Measurements from ENCODE around the gene GRK4.
A peak's percentile ranks its signal among the peaks of the same experiment; 100 is the strongest.
"Not testable (repeated sequence)": the region's sequence is repeated elsewhere in the genome, so short reads cannot be mapped to it uniquely, and the experiment has no call there.

The GRK4 gene

DNA sequence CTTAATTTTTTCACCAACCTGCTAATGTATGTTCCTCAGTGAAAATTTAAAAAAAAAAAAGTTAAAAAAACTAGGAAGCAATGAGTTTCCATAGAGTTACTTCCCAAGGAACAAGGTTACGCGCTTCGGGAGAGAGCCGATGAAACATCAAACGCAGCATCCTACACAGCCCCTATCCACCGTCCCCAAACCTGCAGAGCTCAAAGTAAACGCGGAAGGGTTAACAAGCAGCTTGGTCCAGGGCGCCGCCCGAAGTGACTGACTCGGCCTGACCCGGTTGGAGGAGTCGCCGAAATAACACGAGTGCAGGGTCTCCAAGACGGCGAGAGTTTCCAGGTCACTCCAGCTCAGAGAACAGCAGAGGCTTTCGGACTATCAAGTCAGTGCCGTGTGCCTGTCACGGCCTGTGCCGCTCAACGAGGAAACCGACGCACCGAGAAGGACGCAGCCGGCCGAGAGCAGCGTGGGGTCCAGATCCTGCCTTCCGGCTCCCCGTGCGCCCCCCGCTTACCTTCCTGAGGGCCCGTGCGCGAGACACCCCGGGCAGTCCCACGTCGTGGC is 677 bp upstream of the GRK4 start:
- Histone ChIP-seq H3K36me3 (ENCODE audit: control insufficient read depth, insufficient read depth, low read length) (no peaks in the 10 kb centered on the region), H3K4me1 (ENCODE audit: control insufficient read depth, insufficient read depth, low read length) (peaks cover 14% of the 10 kb centered on the region), H3K9ac (ENCODE audit: low read length) (peak overlapping the region; percentile 45), H3K4me3 (ENCODE audit: low read length) (peak overlapping the region; percentile 97), H3K27ac (ENCODE audit: low read depth, low read length) (peak overlapping the region; percentile 83), H3K27me3 (ENCODE audit: control insufficient read depth, insufficient read depth, low read length) (no peaks in the 10 kb centered on the region)

- Histone ChIP-seq H3K36me3 (ENCODE audit: control insufficient read depth, insufficient read depth, low read length) (no peaks in the 10 kb centered on the region), H3K27ac (ENCODE audit: low read depth, low read length) (peak overlapping the region; percentile 83), H3K4me3 (ENCODE audit: low read length) (peak overlapping the region; percentile 97), H3K9ac (ENCODE audit: low read length) (peak overlapping the region; percentile 19), H3K27me3 (ENCODE audit: control insufficient read depth, insufficient read depth, low read length) (no peaks in the 10 kb centered on the region), H3K4me1 (ENCODE audit: control insufficient read depth, insufficient read depth, low read length) (peaks cover 14% of the 10 kb centered on the region)
These were observed 648 bp downstream of the GRK4 start for GRCh38 chr4:2963966-2964471.

DNA sequence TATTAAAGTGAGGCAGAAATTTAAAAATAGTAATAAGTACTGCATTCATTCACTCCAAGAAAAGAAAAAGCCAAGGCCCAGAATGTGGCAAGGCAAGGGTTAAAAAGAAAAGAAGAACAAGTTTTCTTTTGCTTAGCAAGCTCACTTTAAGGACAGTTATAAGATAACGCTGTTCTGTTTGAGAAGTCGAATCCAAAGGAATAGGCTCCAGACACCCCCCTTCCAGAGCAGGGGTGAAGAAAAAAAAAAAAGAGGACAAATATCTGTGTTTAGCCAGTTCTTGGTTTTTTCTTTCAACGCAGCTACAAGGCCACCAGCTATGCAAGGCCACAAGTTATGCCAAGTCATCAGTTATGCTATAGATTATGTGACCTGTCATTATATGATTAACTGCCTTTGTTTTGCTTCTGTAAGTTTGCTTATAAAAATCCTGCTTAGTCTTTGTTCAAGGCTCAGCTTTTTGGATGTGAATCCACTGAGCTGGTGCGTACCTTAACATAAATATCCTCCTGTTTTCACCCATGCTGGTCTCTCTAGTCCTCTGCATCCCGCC is 1.4 kb downstream of the GRK4 start:
- H3K4me1 ChIP-seq (ENCODE audit: control insufficient read depth, insufficient read depth, low read length): peaks cover 14% of the 10 kb centered on the region
- no peak overlapping the region for H3K9ac ChIP-seq (ENCODE audit: low read length)
- no peaks in the 10 kb centered on the region for H3K27me3 ChIP-seq (ENCODE audit: control insufficient read depth, insufficient read depth, low read length)
- no peak overlapping the region for H3K27ac ChIP-seq (ENCODE audit: low read depth, low read length)
- H3K4me3 ChIP-seq (ENCODE audit: low read length): no peak overlapping the region
- H3K36me3 ChIP-seq (ENCODE audit: control insufficient read depth, insufficient read depth, low read length): no peaks in the 10 kb centered on the region

DNA sequence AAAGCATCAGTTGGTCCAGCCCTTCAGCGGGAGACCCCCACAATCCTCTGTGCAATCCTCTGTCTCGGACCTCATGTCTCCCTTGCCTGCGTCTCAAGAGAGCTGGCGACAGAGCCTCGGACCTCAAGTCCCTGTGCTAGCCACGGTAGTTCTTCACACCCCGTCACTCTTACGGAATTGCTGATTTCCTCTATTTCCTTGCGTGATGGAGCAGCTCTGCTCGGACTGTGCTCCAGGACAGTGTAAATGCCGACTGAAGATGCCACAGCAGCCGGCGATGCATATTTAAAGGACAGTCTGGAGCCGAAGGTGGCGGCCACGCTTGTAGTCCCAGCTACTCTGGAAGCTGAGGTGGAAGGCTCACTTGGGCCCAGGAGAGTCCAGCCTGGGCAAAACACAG is 1.9 kb downstream of the GRK4 start:
- Histone ChIP-seq H3K27me3 (ENCODE audit: control insufficient read depth, insufficient read depth, low read length) (no peaks in the 10 kb centered on the region), H3K4me3 (ENCODE audit: low read length) (no peak overlapping the region), H3K27ac (ENCODE audit: low read depth, low read length) (no peak overlapping the region), H3K36me3 (ENCODE audit: control insufficient read depth, insufficient read depth, low read length) (no peaks in the 10 kb centered on the region), H3K4me1 (ENCODE audit: control insufficient read depth, insufficient read depth, low read length) (peaks cover 14% of the 10 kb centered on the region), H3K9ac (ENCODE audit: low read length) (no peak overlapping the region)

GRCh38 chr4:2968381-2968780 is 5.0 kb downstream of the GRK4 start:
- Histone ChIP-seq H3K4me3 (ENCODE audit: low read length) (no peak overlapping the region), H3K4me1 (ENCODE audit: control insufficient read depth, insufficient read depth, low read length) (no peaks in the 10 kb centered on the region), H3K9ac (ENCODE audit: low read length) (no peak overlapping the region), H3K27me3 (ENCODE audit: control insufficient read depth, insufficient read depth, low read length) (no peaks in the 10 kb centered on the region), H3K27ac (ENCODE audit: low read depth, low read length) (no peak overlapping the region), H3K36me3 (ENCODE audit: control insufficient read depth, insufficient read depth, low read length) (no peaks in the 10 kb centered on the region)

GRCh38 chr4:2971275-2971674 is 7.9 kb downstream of the GRK4 start:
- no peaks in the 10 kb centered on the region for H3K27me3 ChIP-seq (ENCODE audit: control insufficient read depth, insufficient read depth, low read length)

DNA sequence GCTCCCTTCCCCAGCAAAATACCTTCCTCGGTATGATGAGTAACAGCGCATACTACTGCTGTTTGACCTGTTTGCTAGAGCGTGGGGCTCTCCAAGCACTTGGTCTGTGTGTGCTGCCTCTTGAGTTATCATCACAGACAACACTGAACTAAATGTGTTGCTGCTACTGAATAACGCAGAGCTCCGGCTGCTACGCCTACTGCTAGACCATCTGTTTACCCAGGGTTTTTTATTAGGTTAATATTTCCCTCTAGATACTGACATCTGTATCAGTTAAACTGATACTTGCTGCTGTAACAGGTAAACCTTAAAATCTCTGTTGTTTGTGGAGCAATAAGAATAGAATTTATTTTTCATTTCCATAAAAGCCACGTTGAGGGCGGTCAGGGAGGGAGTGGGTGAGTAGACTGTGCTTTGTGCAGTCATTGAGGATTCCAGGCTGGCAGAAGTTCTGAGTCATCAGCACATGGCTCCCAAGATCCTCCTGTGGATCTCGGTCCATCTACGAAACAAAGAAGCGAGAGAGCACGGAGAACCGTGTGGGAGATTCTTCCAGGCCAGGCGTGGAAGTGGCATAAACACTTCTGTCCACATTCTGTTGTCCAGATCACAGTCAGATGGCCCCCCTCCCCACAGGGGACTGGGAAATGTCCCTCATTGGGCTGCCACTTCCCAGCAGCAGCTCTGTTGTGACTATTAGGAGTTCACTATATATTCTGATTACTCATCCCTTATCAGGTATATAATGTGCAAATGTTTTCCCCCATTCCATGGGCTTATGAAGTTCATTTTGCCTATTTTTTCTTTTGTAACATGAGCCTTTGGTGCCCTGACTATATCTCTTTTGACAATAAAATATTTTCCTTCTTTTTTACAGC is 14.1 kb downstream of the GRK4 start:
- H3K36me3 ChIP-seq (ENCODE audit: control insufficient read depth, insufficient read depth, low read length): no peaks in the 10 kb centered on the region
- H3K9ac ChIP-seq (ENCODE audit: low read length): no peak overlapping the region
- no peaks in the 10 kb centered on the region for H3K4me1 ChIP-seq (ENCODE audit: control insufficient read depth, insufficient read depth, low read length)
- H3K4me3 ChIP-seq (ENCODE audit: low read length): no peak overlapping the region
- H3K27me3 ChIP-seq (ENCODE audit: control insufficient read depth, insufficient read depth, low read length): no peaks in the 10 kb centered on the region
- no peak overlapping the region for H3K27ac ChIP-seq (ENCODE audit: low read depth, low read length)

More at GRCh38 chr4:2971275-2971674, 7.9 kb downstream of the GRK4 start:
- Histone ChIP-seq H3K9ac (ENCODE audit: low read length) (no peak overlapping the region), H3K36me3 (ENCODE audit: control insufficient read depth, insufficient read depth, low read length) (no peaks in the 10 kb centered on the region), H3K27ac (ENCODE audit: low read depth, low read length) (no peak overlapping the region), H3K4me1 (ENCODE audit: control insufficient read depth, insufficient read depth, low read length) (no peaks in the 10 kb centered on the region), H3K4me3 (ENCODE audit: low read length) (no peak overlapping the region)

- Histone ChIP-seq H3K9ac (ENCODE audit: low read length) (no peak overlapping the region), H3K36me3 (ENCODE audit: control insufficient read depth, insufficient read depth, low read length) (no peaks in the 10 kb centered on the region), H3K4me1 (ENCODE audit: control insufficient read depth, insufficient read depth, low read length) (no peaks in the 10 kb centered on the region)
These were observed 18.0 kb downstream of the GRK4 start for GRCh38 chr4:2981256-2981819.

GRCh38 chr4:2982012-2982411 is 18.6 kb downstream of the GRK4 start:
- Histone ChIP-seq H3K27me3 (ENCODE audit: control insufficient read depth, insufficient read depth, low read length) (no peaks in the 10 kb centered on the region), H3K4me1 (ENCODE audit: control insufficient read depth, insufficient read depth, low read length) (no peaks in the 10 kb centered on the region), H3K27ac (ENCODE audit: low read depth, low read length) (no peak overlapping the region), H3K9ac (ENCODE audit: low read length) (no peak overlapping the region), H3K36me3 (ENCODE audit: control insufficient read depth, insufficient read depth, low read length) (no peaks in the 10 kb centered on the region), H3K4me3 (ENCODE audit: low read length) (no peak overlapping the region)

More at GRCh38 chr4:2981256-2981819, 18.0 kb downstream of the GRK4 start:
- no peak overlapping the region for H3K4me3 ChIP-seq (ENCODE audit: low read length)
- H3K27ac ChIP-seq (ENCODE audit: low read depth, low read length): no peak overlapping the region
- H3K27me3 ChIP-seq (ENCODE audit: control insufficient read depth, insufficient read depth, low read length): no peaks in the 10 kb centered on the region

- not testable (repeated sequence) for H3K9ac ChIP-seq (ENCODE audit: low read length); H3K27me3 ChIP-seq (ENCODE audit: control insufficient read depth, insufficient read depth, low read length); H3K4me1 ChIP-seq (ENCODE audit: control insufficient read depth, insufficient read depth, low read length); H3K27ac ChIP-seq (ENCODE audit: low read depth, low read length); H3K36me3 ChIP-seq (ENCODE audit: control insufficient read depth, insufficient read depth, low read length); H3K4me3 ChIP-seq (ENCODE audit: low read length)
These were observed 20.3 kb downstream of the GRK4 start for GRCh38 chr4:2983715-2984114.

- no peaks in the 10 kb centered on the region for H3K36me3 ChIP-seq (ENCODE audit: control insufficient read depth, insufficient read depth, low read length)
- H3K4me3 ChIP-seq (ENCODE audit: low read length): no peak overlapping the region
- no peaks in the 10 kb centered on the region for H3K27me3 ChIP-seq (ENCODE audit: control insufficient read depth, insufficient read depth, low read length)
- no peak overlapping the region for H3K9ac ChIP-seq (ENCODE audit: low read length)
- no peak overlapping the region for H3K27ac ChIP-seq (ENCODE audit: low read depth, low read length)
- H3K4me1 ChIP-seq (ENCODE audit: control insufficient read depth, insufficient read depth, low read length): no peaks in the 10 kb centered on the region
These were observed 27.9 kb downstream of the GRK4 start for GRCh38 chr4:2991243-2991642.

DNA sequence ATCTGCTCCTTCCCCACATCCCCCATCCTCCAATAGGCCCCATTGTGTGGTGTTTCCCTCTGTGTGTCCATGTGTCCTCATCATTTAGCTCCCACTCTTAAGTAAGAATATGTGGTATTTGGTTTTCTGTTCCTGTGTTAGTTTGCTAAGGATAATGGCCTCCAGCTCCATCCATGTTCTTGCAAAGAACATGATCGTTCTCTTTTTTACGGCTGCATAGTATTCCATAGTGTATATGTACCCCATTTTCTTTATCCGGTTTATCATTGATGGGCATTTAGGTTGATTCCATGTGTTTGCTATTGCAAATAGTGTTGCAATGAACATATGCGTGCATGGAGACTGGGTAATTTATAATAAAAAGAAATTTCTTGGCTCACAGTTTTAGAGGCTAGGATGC is 31.5 kb downstream of the GRK4 start:
- Histone ChIP-seq H3K4me3 (ENCODE audit: low read length) (no peak overlapping the region), H3K4me1 (ENCODE audit: control insufficient read depth, insufficient read depth, low read length) (no peaks in the 10 kb centered on the region), H3K27ac (ENCODE audit: low read depth, low read length) (no peak overlapping the region), H3K36me3 (ENCODE audit: control insufficient read depth, insufficient read depth, low read length) (no peaks in the 10 kb centered on the region), H3K9ac (ENCODE audit: low read length) (no peak overlapping the region), H3K27me3 (ENCODE audit: control insufficient read depth, insufficient read depth, low read length) (no peaks in the 10 kb centered on the region)

Data from rectal smooth muscle tissue (tissue), 1 donor.